ENCODE measurements around the gene FBLN5. TPM values are rescaled to one million over a fixed set of nuclear protein-coding genes. Genes with fewer than 3 reads are reported as not detected.

Gene FBLN5
- total and polyA plus RNA-seq, 2 of the 4 experiments (the other 2 are of a cell fraction): 10.6 to 76.4 TPM

GRCh38 chr14:91963465-91963864 lies 16.0 kb upstream of the FBLN5 start:
- no peak for ATAC-seq (ENCODE audit: low read depth)
- H4K91ac ChIP-seq (ENCODE audit: insufficient read depth, low read depth, low read length): no peak overlapping the region
- no peak overlapping the region for H2AFZ ChIP-seq (replicated peaks; ENCODE audit: low read length, poor library complexity)
- H2BK15ac ChIP-seq (ENCODE audit: low read depth, low read length): no peak overlapping the region
- no peaks in the 10 kb centered on the region; a peak in 1 of 4 replicates for H3K79me1 ChIP-seq (ENCODE audit: low read depth in 1 of 2, low read length in 2 of 2)
- no peak for TF ChIP-seq USF2 (IDR thresholded peaks at IDR 0.05; ENCODE audit: low read depth, low read length)
- no peak for TF ChIP-seq SMC3 (IDR thresholded peaks at IDR 0.05; ENCODE audit: low read depth, low read length)
- no peak for TF ChIP-seq CTCF (conservative IDR thresholded peaks at IDR 0.05; ENCODE audit: low read depth, low read length)
- no peak for TF ChIP-seq CHD1 (IDR thresholded peaks at IDR 0.05; ENCODE audit: low read depth, low read length)
- TF ChIP-seq ELK1 (IDR thresholded peaks at IDR 0.05; ENCODE audit: borderline replicate concordance, low read depth, low read length): no peak
- TF ChIP-seq MXI1 (IDR thresholded peaks at IDR 0.05; ENCODE audit: borderline replicate concordance, low read depth, low read length): no peak
- H3K14ac ChIP-seq (replicated peaks; ENCODE audit: low read depth, low read length): no peak overlapping the region
- no peak overlapping the region for H3K4me2 ChIP-seq (ENCODE audit: low read depth, low read length)
- dilution Hi-C loops (cut with HindIII; ENCODE audit: low sequenced_read_pairs, unreplicated experiment) (no loop called here), in situ Hi-C loops (cut with MboI; ENCODE audit: low sequenced_read_pairs) (no loop called here), intact Hi-C loops (cut with micrococcal nuclease) (no loop called here)
- peak; percentile 25 for DNase-seq
- H3K23ac ChIP-seq (ENCODE audit: low read depth, low read length): no peak overlapping the region
- H3K27ac ChIP-seq (ENCODE audit: insufficient read depth, low read length): no peak overlapping the region
- H2AK5ac ChIP-seq (ENCODE audit: low read depth, low read length): no peak overlapping the region
- H3K9ac ChIP-seq (ENCODE audit: low read depth, low read length): no peak overlapping the region
- H4K20me1 ChIP-seq (ENCODE audit: insufficient read depth, low read length): no peaks in the 10 kb centered on the region
- H3K36me3 ChIP-seq (ENCODE audit: control insufficient read depth, insufficient read depth, low read length): peaks cover 4% of the 10 kb centered on the region; the same call in 1 of the 2 replicates
- CTCF ChIA-PET: no interaction called here
- no peak overlapping the region for H2BK5ac ChIP-seq (ENCODE audit: low read depth, low read length, poor library complexity, severe bottlenecking)
- no peaks in the 10 kb centered on the region for H3K9me3 ChIP-seq (ENCODE audit: control insufficient read depth, insufficient read depth, low read length)
- no peak overlapping the region for H3K4ac ChIP-seq (ENCODE audit: low read depth, low read length)
- no peak overlapping the region for H3K56ac ChIP-seq (ENCODE audit: extremely low read depth, insufficient read depth, low read length)
- POLR2A ChIA-PET (ENCODE audit: unreplicated experiment): no interaction called here
- no peaks in the 10 kb centered on the region for H3K27me3 ChIP-seq (ENCODE audit: control insufficient read depth, insufficient read depth, low read length)
- H3K18ac ChIP-seq (ENCODE audit: low read depth, low read length): no peak overlapping the region
- H2BK120ac ChIP-seq (ENCODE audit: low read depth, low read length): no peak overlapping the region
- H3K4me3 ChIP-seq (ENCODE audit: insufficient read depth, low read depth, low read length): no peak overlapping the region
- peaks cover 3% of the 10 kb centered on the region for H3K9me1 ChIP-seq (ENCODE audit: insufficient read depth, low read length)
- H4K5ac ChIP-seq (ENCODE audit: low read depth, low read length): no peak overlapping the region
- no peak overlapping the region for H4K8ac ChIP-seq (ENCODE audit: low read depth in 2 of 2, low read length in 2 of 2)
- WGBS, 2 experiments (ENCODE audit: extremely low coverage in 2 of 2, insufficient read length in 1 of 2): no CpG with 5 or more reads among the region's 6 CpGs
- no peak overlapping the region for H2AK9ac ChIP-seq (replicated peaks; ENCODE audit: low read depth, low read length, poor library complexity)
- BruUV-seq (replicated peaks): no TSS peak
- H3K4me1 ChIP-seq (ENCODE audit: control insufficient read depth, insufficient read depth, low read length): peaks cover 2% of the 10 kb centered on the region; the same call in 1 of the 2 replicates
- H2BK20ac ChIP-seq (ENCODE audit: low read depth, low read length): no peak overlapping the region

Measured in IMR-90 (cell line).